HG03280 (cell line): ENCODE measurements around the gene RPL5.

Source experiments
- ATAC-seq: cut with Tn5 transposase; IDR thresholded peaks from one replicate; pipeline ENCODE4 v1.9.1; 2021; ENCODE audit warnings: mild to moderate bottlenecking, moderate library complexity; ENCODE audit not compliant: unreplicated experiment

The RPL5 gene

GRCh38 chr1:92853299-92853698, 21.5 kb downstream of the RPL5 start:
- ATAC-seq: no peak

DNA sequence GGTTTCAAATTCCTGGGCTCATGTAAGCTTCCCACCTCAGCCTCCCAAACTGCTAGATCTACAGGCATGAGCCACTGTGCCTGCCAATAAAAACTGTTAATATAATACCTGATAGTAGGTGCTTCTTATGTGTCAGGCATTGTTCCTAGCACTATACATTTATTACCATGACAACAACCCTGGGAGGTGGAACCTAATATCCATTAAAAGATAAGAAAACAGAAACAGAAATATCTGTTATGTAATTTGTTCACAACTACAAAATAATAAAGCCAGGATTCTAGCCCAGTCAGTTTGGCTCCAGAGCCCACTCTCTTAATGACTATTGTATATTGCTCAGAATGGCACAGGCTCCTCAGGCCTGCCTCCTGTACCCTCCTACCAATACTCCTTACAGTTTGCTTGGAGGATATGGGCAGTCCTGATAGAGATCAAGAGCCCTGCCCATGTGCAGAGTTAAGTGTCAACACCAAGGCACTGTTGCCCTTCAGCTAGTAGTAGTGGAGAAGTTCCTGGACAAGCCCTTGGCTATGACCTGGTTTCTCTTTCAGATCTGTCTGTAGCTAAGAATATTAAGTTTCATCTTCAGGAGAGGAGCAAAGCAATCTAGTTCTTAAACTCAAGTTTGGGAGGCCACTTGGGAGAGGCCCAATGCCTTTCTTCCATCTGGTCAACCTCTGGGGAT, 22.4 kb downstream of the RPL5 start:
- ATAC-seq: no peak

- no peak for ATAC-seq
These were observed 23.4 kb downstream of the RPL5 start for GRCh38 chr1:92855236-92855635.

GRCh38 chr1:92857817-92858216, 26.0 kb downstream of the RPL5 start:
- no peak for ATAC-seq

DNA sequence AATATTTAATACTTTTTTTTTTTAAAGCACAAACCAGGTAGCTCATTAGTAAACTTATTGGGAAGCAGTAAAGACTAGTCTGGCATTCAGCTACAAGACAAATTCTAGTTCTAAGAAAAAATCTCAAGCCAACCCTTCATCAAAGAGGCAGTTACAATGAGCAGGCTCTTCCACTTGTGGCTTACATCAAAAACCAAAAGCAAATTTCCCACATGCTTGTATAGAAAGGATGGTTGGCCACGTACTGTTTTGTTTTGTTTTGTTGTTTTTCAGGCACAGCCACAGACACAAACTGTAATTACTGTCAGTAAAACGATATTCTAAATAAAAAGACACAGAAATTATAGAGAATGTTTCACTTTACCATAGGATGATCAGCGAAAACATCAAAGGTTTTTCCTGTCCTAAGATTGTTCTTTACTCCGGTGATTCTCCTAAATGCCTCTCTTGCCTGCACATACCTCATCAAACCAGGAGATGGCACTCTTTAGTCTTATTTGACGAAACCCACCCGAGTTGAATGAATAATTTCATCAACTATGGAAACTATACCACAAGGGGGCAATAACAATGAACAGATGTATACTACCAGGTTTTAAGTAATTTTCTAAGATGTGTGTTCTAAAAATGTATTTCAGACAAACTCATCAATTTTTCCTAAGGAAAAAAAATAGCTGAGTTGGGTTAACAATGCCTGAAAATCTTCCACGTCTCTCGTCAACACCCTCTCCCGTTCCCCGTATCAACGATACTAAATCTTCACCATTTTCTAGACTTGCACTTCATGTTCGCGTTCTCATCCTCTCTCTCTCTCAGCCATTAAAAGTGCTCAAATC, 26.9 kb downstream of the RPL5 start:
- peak; percentile 80 for ATAC-seq

GRCh38 chr1:92859400-92860039, 27.7 kb downstream of the RPL5 start:
- ATAC-seq: no peak

- ATAC-seq: no peak
These were observed 30.8 kb downstream of the RPL5 start for GRCh38 chr1:92862605-92863004.

DNA sequence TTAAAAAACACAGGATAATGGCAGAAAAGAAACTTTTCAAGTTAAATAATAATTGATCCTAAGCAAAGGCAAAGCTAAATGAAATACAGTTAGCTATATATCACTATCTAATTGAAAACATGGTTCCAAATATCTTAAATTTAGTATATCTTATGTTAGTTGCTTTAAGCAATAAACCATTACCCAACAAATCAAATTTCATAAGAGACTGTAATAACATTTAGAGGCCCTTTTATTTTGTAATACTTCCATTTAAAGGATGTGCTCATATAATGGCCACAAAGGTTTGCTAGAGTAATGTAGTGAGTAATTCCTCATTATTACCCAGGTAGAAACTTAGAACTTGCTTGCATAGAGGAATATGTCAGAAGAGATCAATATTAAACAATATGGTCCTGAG, 32.3 kb downstream of the RPL5 start:
- ATAC-seq: no peak

- no peak for ATAC-seq
These were observed 38.8 kb downstream of the RPL5 start for GRCh38 chr1:92870591-92870990.

GRCh38 chr1:92872719-92873118, 40.9 kb downstream of the RPL5 start:
- ATAC-seq: no peak

GRCh38 chr1:92874987-92875386, 43.1 kb downstream of the RPL5 start:
- no peak for ATAC-seq

GRCh38 chr1:92876351-92876750, 44.5 kb downstream of the RPL5 start:
- no peak for ATAC-seq

GRCh38 chr1:92877081-92877711, 45.4 kb downstream of the RPL5 start:
- no peak for ATAC-seq

DNA sequence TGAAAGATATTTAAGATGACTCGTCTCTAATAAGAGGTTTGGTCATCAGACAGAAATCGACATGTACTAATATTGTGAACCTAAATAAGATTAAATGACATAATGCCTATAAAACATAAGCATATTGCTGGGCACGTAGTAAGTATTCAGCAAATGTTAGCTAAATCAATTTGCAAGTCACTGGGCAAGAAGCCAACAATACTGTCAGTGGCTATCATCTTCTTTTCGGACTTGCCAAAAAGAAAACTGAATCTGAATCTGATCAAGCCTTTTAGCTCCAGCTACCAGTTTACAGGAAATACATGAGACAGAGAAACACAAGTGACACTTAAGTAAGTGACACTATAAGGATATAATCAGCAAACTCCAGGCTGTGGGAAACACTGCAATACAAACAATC, 46.0 kb downstream of the RPL5 start:
- ATAC-seq: peak; percentile 63

DNA sequence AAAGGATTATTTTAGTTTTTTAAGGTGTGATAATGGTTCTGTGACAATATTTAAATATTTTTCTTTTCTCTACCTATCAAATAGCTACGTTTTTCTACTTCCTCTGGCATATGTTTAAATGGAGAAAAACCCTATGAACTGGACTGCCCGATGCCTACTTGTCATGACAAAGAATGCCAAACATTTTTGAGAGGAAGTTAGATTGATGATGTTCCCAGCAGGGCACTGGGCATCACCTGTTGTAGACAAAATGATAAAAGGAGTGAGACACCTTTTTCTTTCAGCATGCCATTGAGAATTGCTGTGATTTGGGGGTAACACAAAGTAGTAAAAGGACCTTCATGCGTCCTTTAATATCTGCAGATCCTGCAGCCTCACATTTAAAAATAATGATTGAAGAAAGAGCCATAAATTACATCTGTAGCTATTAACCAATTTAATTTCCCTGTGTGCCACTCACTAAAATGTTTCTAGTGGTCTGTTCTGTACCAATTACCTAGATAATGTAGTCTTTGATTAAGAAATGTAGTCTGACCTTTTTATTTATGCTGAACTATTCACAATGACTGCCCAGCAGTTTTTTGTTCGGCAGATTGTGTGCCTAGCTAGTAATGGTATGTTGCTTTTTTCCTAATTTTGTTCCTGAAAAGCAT, 47.6 kb downstream of the RPL5 start:
- ATAC-seq: no peak

GRCh38 chr1:92881391-92881790, 49.6 kb downstream of the RPL5 start:
- ATAC-seq: no peak

DNA sequence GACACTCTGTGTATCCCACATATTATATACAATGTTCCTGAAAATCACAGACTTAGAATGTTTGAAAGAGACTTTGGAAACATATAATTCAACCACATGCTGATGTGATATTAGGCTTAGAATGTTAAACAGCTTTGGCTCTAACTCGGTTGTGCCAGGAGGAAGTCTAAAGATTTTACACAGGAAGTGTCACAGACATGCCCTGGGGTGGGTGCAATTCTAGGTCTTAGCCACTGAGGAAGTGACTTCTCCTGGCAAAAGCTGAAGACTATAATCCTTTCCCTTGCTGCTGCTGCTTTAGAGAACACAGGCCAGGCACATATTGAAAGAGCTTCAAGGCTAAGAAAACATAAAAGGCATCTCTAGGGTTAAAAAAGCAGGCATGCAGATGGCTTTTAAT, 51.0 kb downstream of the RPL5 start:
- ATAC-seq: no peak

DNA sequence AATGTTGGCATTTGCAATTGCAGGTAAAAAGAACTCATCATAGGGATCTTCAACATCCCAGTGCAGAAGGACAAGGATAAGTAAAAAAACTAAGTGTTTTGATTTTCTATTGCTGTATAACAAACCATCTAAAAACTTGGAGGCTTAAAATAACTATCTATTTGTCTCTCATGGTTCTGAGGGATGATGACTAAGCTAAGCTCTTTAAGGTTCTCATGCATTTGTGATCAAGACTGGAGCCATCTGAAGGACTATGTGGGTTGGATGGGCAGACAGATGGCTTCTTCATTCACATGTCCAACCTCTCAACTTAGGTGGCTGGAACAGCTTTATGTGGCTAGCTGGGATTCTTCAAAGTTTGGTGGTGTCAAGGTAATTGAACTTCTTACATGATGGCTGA, 51.5 kb downstream of the RPL5 start:
- ATAC-seq: no peak

DNA sequence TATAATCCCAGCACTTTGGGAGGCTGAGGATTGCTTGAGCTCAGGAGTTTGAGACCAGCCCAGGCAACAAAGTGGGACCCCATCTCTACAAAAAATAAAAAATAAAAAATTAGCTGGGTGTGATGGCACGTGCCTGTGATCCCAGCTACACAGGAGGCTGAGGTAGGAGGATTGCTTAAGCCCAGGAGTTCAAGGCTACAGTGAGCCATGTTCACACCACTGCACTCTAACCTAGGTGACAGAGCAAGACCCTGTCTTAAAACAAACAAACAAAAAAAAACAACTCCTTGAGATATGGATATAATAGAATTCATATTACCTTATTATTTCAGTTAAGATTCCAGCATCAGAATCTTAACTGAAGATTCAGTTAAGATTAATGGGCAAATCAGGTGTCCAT, 52.4 kb downstream of the RPL5 start:
- no peak for ATAC-seq

GRCh38 chr1:92886886-92887419, 55.1 kb downstream of the RPL5 start:
- no peak for ATAC-seq

DNA sequence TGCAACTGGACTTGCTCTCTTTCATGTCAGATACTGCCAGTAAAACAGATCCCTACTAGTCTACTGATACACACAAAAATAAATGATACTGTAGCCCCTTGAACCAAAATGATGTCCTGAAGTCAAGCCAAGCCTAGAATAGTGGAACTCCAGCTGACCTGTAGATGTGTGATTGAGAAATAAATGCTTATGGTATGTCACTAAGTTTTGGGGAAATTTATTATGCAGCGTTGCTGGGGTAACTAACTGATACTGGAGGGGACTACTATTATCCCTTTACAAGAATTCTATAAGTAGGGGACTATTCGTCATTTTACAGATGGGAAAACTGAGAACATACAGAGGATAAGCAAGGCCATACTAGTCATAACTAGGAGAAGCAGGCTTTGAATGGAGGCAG, 55.6 kb downstream of the RPL5 start:
- no peak for ATAC-seq
